ENCODE measurements around the gene CYP39A1. TPM values are rescaled to one million over a fixed set of nuclear protein-coding genes. Genes with fewer than 3 reads are reported as not detected.

The CYP39A1 gene
- total and polyA plus RNA-seq, 2 of the 13 experiments (the other 11 are each of a cell fraction or from before 2014, with no cell fraction given): 0.13 TPM; not detected in 1

DNA sequence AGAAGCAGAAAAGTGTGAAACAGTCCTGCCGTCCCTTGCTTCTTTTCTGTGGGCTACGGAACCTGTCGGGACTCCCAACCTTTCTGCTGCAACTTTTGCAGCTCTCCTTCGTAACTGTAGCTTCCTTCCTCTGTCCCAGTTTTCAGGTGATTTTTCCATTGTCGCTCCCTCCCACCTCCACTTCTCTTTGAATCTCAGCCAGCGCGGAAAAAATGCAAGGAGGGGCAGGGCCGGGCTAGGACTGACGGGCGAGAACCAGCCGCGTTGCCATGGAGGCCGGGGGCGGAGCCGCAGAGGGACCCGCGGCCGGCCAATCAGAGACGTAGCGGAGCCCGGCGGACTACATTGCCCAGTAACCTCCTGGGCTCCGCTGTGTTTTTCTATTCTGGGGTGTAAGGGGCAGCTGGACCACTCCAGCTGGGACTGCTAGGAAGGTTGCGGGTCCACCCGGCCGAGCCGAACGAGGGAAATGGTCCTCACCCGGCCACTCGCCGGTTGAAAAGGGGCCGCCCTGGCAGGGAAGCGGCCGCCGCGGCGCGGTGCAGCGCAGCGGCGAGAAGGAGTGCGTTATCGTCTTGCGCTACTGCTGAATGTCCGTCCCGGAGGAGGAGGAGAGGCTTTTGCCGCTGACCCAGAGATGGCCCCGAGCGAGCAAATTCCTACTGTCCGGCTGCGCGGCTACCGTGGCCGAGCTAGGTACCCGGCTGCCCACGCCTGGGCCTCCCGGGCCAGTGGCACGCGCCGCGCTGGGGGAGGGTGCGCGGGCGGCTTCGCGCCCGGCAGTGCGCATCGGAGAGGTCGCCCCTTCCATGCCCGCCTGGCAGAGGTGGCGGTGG is at the start of gene CYP39A1, which contains the start of gene SLC25A27 (continued):
- TF ChIP-seq, protein P1, sequence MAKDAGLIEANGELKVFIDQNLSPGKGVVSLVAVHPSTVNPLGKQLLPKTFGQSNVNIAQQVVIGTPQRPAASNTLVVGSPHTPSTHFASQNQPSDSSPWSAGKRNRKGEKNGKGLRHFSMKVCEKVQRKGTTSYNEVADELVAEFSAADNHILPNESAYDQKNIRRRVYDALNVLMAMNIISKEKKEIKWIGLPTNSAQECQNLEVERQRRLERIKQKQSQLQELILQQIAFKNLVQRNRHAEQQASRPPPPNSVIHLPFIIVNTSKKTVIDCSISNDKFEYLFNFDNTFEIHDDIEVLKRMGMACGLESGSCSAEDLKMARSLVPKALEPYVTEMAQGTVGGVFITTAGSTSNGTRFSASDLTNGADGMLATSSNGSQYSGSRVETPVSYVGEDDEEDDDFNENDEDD (CRISPR knock-in tag; IDR thresholded peaks at IDR 0.05; ENCODE audit: borderline replicate concordance): peak; percentile 36; the same call in 1 of the 2 replicates
- TF ChIP-seq, protein P2, sequence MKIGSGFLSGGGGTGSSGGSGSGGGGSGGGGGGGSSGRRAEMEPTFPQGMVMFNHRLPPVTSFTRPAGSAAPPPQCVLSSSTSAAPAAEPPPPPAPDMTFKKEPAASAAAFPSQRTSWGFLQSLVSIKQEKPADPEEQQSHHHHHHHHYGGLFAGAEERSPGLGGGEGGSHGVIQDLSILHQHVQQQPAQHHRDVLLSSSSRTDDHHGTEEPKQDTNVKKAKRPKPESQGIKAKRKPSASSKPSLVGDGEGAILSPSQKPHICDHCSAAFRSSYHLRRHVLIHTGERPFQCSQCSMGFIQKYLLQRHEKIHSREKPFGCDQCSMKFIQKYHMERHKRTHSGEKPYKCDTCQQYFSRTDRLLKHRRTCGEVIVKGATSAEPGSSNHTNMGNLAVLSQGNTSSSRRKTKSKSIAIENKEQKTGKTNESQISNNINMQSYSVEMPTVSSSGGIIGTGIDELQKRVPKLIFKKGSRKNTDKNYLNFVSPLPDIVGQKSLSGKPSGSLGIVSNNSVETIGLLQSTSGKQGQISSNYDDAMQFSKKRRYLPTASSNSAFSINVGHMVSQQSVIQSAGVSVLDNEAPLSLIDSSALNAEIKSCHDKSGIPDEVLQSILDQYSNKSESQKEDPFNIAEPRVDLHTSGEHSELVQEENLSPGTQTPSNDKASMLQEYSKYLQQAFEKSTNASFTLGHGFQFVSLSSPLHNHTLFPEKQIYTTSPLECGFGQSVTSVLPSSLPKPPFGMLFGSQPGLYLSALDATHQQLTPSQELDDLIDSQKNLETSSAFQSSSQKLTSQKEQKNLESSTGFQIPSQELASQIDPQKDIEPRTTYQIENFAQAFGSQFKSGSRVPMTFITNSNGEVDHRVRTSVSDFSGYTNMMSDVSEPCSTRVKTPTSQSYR (CRISPR knock-in tag; IDR thresholded peaks at IDR 0.05; ENCODE audit: borderline replicate concordance): no peak
- no peak for TF ChIP-seq ZNF260 (CRISPR knock-in tag; IDR thresholded peaks at IDR 0.05; ENCODE audit: borderline replicate concordance, low read depth)
- no peak for TF ChIP-seq PAF1 (CRISPR knock-in tag; IDR thresholded peaks at IDR 0.05)
- no peak for TF ChIP-seq PPARG (CRISPR knock-in tag; conservative IDR thresholded peaks at IDR 0.05)
- no peak for TF ChIP-seq MAF1 (CRISPR knock-in tag; IDR thresholded peaks at IDR 0.05; ENCODE audit: borderline replicate concordance)
- no peak for TF ChIP-seq ZMYM2 (CRISPR knock-in tag; IDR thresholded peaks at IDR 0.05)

DNA sequence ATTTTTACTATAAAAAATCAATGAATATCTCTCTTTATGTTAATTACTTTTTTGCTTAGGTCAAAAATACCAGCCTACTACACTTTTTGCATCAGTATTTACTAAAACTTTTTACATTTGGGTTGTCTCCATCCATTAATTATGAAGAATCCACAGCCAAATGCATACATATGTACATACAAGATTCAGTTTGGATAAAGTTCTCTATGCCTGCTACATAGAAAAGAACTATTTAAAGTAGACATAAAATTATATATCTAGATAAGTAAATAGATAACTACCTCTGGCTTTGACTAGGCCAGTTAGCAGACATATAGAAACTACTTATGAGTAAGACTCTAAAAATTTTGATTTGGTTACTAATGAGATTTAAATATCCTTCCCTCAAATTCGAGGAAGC is 47.4 kb upstream of the CYP39A1 start:
- WGBS (ENCODE audit: low lambda C conversion rate): 0% methylated on average over 1 of the region's 1 CpG
- ChIA-PET CTCF (ENCODE audit: low intra/inter-chr PET ratio, low total read pairs) (no interaction called here), POLR2A (no interaction called here)
- no peak overlapping the region for H3K4me2 ChIP-seq (ENCODE audit: low read depth, low read length)
- DNase-seq (ENCODE audit: low spot score) (no peak), ATAC-seq (no peak), FAIRE-seq (no peak)
- no TSS peak for BruUV-seq (replicated peaks)
- no peak overlapping the region for H2AFZ ChIP-seq (ENCODE audit: low read length)
- H3K4me1 ChIP-seq (ENCODE audit: insufficient read depth, low read length): 0 out of 2 replicates have a peak, but pooled peaks cover 7% of the 10 kb centered on the region
- H3K27me3 ChIP-seq (ENCODE audit: control insufficient read depth in 1 of 2, insufficient read depth in 2 of 2, low read length in 2 of 2): no peaks in the 10 kb centered on the region
- in situ Hi-C loops (cut with HindIII; ENCODE audit: extremely low pct_ligation_motif_present, low pct_unique_long_range_greater_than_20kb) (no loop called here), intact Hi-C loops (cut with micrococcal nuclease; ENCODE audit: unreplicated experiment) (no loop called here)
- no peak overlapping the region for H3K27ac ChIP-seq (ENCODE audit: extremely low read length, insufficient read depth, low read length)
- no peaks in the 10 kb centered on the region for H3K9me3 ChIP-seq (ENCODE audit: low read length)
- H3K4me3 ChIP-seq (replicated peaks in 1 of 3; ENCODE audit: insufficient read depth in 1 of 3, low read depth in 2 of 3, low read length in 3 of 3): no peak overlapping the region
- no peaks in the 10 kb centered on the region for H3K36me3 ChIP-seq (replicated peaks in 1 of 2; ENCODE audit: control insufficient read depth in 1 of 2, insufficient read depth in 2 of 2, low read length in 2 of 2)
- no peak overlapping the region for H3K9ac ChIP-seq (ENCODE audit: insufficient read depth, low read depth, low read length)
- no peaks in the 10 kb centered on the region for H4K20me1 ChIP-seq (ENCODE audit: insufficient read depth, low read length)
- no peaks in the 10 kb centered on the region for H3K79me2 ChIP-seq (ENCODE audit: insufficient read depth, low read length)
- TF ChIP-seq ZNF264 (CRISPR knock-in tag; IDR thresholded peaks at IDR 0.05) (no peak), RBM22 (optimal IDR thresholded peaks at IDR 0.05; ENCODE audit: low read length) (no peak), ZFY (CRISPR knock-in tag; IDR thresholded peaks at IDR 0.05) (no peak), ZNF33A (CRISPR knock-in tag; IDR thresholded peaks at IDR 0.05; ENCODE audit: borderline replicate concordance) (no peak), ZNF883 (CRISPR knock-in tag; IDR thresholded peaks at IDR 0.05; ENCODE audit: not compliant biosample characterization) (no peak), TCF12 (IDR thresholded peaks at IDR 0.05) (no peak), TCF12 (CRISPR knock-in tag; IDR thresholded peaks at IDR 0.05) (no peak), RFX1 (IDR thresholded peaks at IDR 0.05) (no peak), PHF8 (CRISPR knock-in tag; IDR thresholded peaks at IDR 0.05) (no peak), FOXK2 (IDR thresholded peaks at IDR 0.05) (no peak), RFX5 (IDR thresholded peaks at IDR 0.05; ENCODE audit: low read depth, low read length) (no peak)
- TF ChIP-seq, protein P3, sequence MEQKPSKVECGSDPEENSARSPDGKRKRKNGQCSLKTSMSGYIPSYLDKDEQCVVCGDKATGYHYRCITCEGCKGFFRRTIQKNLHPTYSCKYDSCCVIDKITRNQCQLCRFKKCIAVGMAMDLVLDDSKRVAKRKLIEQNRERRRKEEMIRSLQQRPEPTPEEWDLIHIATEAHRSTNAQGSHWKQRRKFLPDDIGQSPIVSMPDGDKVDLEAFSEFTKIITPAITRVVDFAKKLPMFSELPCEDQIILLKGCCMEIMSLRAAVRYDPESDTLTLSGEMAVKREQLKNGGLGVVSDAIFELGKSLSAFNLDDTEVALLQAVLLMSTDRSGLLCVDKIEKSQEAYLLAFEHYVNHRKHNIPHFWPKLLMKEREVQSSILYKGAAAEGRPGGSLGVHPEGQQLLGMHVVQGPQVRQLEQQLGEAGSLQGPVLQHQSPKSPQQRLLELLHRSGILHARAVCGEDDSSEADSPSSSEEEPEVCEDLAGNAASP (CRISPR knock-in tag; IDR thresholded peaks at IDR 0.05; ENCODE audit: borderline replicate concordance): no peak

Measured in HepG2 (cell line).